ENCODE results near the gene PMFBP1.

GRCh38 chr16:72110662-72111615 is 61.0 kb downstream of the PMFBP1 start:
- TF ChIP-seq, protein P1, sequence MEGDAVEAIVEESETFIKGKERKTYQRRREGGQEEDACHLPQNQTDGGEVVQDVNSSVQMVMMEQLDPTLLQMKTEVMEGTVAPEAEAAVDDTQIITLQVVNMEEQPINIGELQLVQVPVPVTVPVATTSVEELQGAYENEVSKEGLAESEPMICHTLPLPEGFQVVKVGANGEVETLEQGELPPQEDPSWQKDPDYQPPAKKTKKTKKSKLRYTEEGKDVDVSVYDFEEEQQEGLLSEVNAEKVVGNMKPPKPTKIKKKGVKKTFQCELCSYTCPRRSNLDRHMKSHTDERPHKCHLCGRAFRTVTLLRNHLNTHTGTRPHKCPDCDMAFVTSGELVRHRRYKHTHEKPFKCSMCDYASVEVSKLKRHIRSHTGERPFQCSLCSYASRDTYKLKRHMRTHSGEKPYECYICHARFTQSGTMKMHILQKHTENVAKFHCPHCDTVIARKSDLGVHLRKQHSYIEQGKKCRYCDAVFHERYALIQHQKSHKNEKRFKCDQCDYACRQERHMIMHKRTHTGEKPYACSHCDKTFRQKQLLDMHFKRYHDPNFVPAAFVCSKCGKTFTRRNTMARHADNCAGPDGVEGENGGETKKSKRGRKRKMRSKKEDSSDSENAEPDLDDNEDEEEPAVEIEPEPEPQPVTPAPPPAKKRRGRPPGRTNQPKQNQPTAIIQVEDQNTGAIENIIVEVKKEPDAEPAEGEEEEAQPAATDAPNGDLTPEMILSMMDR (IDR thresholded peaks at IDR 0.05 in 4 of 5, conservative IDR thresholded peaks at IDR 0.05 in 1 of 5) = no peak
- TF ChIP-seq POLR2A (IDR thresholded peaks at IDR 0.05) = no peak
